ENCODE data around the gene BAIAP2.
"Not testable (repeated sequence)": the region's sequence is repeated elsewhere in the genome, so short reads cannot be mapped to it uniquely, and the experiment has no call there.

BAIAP2 gene

GRCh38 chr17:81010935-81011334 is 24.0 kb upstream of the BAIAP2 start:
- FAIRE-seq: no peak
- no peak for DNase-seq (ENCODE audit: insufficient read length, low spot score)
- TF ChIP-seq POLR2A (IDR thresholded peaks at IDR 0.05; ENCODE audit: low read depth, low read length): no peak

DNA sequence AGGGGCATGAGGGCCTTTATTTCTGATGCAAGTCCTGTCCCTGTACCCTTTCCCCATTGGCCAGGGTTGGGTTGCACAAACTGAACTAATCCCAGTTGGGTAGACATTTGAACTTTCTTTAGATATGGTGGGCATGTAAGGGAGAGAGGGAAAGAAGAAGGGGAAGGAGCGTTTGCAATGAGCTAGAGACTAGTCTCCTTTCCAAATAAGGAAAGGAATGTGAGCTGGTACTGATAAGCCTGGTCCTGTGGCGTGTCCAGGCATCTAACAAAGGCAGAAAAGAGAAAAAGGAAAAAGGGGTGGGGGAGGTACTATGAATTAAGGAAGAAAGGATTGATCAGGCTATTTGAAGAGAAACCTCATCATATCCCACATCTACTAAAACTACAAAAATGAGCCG is 23.0 kb upstream of the BAIAP2 start:
- no peak for TF ChIP-seq POLR2A (IDR thresholded peaks at IDR 0.05; ENCODE audit: low read depth, low read length)
- FAIRE-seq: no peak
- DNase-seq (ENCODE audit: insufficient read length, low spot score): no peak

DNA sequence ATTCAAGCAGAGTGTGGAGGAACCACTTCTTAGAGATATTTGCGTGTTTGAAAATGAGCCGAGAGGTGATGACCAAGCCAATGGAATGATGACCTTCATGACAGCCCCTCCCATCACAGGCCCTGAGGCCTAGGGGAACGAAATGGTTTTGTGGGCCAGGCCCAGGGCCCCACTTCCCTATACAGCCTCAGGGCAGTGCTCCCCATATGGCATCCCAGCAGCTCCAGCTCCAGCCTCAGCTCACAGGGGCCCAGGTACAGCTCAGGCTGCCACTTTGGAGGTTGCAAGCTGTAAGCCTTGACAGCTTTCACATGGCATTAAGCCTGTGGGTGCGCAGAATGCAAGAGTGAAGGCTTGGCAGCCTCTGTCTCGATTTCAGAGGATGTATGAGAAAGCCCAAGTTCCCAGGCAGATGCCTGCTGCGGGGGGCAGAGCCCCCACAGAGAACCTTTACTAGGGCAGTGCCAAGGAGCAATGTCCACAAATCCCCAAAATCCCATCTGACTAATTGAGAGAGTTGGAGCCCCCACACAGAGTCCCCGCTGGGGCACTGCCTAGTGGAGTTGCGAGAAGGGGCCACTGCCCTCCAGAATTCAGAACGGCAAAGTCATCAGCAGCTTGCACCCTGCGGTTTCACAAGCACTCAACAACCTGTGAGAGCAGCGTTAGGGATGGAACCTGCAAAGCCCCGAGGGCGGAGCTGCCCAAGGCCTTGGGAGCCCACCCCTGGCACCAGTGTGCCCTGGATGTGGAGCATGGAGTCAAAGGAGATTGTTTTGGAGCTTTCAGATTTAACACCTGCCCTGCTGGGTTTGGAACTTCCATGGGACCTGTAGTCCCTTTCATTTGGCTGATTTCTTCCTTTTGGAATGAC is 22.1 kb upstream of the BAIAP2 start:
- FAIRE-seq: no peak
- no peak for TF ChIP-seq POLR2A (IDR thresholded peaks at IDR 0.05; ENCODE audit: low read depth, low read length)
- no peak for DNase-seq (ENCODE audit: insufficient read length, low spot score)

GRCh38 chr17:81013642-81014041 is 21.3 kb upstream of the BAIAP2 start:
- no peak for FAIRE-seq
- no peak for TF ChIP-seq POLR2A (IDR thresholded peaks at IDR 0.05; ENCODE audit: low read depth, low read length)
- DNase-seq (ENCODE audit: insufficient read length, low spot score): no peak

DNA sequence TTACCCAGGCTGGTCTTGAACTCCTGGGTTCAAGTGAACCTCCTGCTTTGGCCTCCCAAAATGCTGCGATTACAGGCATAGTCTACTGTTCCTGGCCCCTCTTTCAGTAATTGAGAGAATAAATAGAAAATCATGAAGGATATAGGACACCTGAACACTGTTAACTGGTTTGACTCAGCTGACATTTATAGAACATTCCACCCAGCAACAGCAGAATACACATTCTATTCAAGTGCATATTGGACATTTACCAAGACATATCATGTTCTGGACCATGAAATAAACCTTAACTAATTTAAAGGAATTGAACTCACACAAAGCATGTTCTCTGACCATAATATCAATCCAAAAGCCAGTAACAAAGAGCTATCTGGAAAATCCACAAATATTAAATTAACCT is 19.8 kb upstream of the BAIAP2 start:
- FAIRE-seq (no peak), DNase-seq (ENCODE audit: insufficient read length, low spot score) (no peak)
- TF ChIP-seq POLR2A (IDR thresholded peaks at IDR 0.05; ENCODE audit: low read depth, low read length): no peak

- FAIRE-seq (no peak), DNase-seq (ENCODE audit: insufficient read length, low spot score) (no peak)
- no peak for TF ChIP-seq POLR2A (IDR thresholded peaks at IDR 0.05; ENCODE audit: low read depth, low read length)
These were observed 18.4 kb upstream of the BAIAP2 start for GRCh38 chr17:81016575-81016974.

DNA sequence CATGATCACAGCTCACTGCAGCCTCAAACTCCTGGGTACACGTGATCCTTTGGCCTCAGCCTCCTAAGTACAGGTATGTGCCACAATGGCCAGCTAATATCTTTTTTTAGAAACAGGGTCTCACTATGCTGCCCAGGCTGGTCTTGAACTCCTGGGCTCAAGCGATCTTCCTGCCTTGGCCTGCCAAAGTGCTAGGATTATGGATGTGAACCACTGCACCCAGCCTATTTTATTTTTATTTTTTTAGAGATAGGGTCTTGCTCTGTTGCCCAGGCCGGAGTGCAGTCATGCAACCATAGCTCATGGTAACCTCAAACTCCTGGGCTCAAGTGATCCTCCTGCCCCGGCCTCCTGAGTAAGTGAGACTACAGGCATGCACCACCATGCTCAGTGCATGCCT is 17.6 kb upstream of the BAIAP2 start:
- not testable (repeated sequence) for DNase-seq (ENCODE audit: insufficient read length, low spot score); FAIRE-seq

DNA sequence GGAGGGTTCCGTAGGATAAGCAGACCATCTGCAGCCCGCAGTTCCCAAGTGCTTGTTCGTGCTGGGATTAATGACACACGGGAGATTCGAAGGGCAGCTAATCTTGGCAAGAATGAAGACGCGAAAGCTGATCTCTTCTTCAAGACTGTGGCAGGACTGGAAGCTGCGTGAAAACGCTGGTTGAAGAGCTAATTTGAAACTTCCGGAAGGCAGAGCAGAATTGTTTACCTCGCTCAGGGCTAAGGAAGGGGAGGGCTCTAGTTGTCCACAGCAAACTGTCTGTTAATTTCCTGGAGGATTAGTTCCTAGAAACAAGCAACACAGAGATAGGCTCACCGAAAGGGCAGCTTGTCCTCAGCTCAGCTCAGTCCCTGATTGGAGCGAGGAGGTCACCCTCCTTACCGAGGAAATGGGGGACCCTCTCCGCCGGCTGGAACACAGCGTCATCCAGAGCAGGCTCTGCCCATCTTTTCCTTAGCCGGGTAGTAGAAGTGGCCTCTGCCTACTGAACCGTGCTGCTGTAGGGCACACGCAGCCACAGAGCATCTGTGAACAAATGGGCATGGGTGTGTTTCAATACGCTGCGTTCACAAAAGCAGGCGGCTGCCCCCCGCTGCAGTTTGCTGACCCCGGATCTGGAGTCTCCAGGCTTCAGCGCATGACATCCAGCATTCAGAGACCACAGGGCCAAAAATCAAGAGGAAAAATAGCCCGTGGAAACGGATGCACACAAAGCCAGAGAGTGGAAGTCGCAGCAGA is 16.7 kb upstream of the BAIAP2 start:
- FAIRE-seq (no peak), DNase-seq (ENCODE audit: insufficient read length, low spot score) (no peak)
- TF ChIP-seq POLR2A (IDR thresholded peaks at IDR 0.05; ENCODE audit: low read depth, low read length): no peak

GRCh38 chr17:81019563-81020442 is 15.1 kb upstream of the BAIAP2 start:
- no peak for TF ChIP-seq POLR2A (IDR thresholded peaks at IDR 0.05; ENCODE audit: low read depth, low read length)
- DNase-seq (ENCODE audit: insufficient read length, low spot score): no peak
- no peak for FAIRE-seq

DNA sequence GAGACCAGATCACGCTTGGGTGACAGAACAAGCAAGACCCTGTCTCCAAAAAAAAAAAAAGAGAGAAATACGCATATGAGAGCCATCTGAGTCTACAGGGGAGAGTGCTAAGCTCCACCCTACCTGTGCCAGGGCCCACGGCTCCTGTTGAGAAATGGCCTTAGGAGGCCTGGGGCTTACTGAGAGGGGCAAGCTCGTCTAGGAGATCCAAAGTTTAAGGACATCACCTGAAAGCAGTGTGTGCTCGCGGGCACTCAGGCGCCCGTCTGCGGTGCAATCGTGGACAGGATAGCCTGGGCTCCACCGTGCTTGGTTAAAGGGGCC is 14.5 kb upstream of the BAIAP2 start:
- no peak for FAIRE-seq
- TF ChIP-seq POLR2A (IDR thresholded peaks at IDR 0.05; ENCODE audit: low read depth, low read length): no peak
- DNase-seq (ENCODE audit: insufficient read length, low spot score): no peak

DNA sequence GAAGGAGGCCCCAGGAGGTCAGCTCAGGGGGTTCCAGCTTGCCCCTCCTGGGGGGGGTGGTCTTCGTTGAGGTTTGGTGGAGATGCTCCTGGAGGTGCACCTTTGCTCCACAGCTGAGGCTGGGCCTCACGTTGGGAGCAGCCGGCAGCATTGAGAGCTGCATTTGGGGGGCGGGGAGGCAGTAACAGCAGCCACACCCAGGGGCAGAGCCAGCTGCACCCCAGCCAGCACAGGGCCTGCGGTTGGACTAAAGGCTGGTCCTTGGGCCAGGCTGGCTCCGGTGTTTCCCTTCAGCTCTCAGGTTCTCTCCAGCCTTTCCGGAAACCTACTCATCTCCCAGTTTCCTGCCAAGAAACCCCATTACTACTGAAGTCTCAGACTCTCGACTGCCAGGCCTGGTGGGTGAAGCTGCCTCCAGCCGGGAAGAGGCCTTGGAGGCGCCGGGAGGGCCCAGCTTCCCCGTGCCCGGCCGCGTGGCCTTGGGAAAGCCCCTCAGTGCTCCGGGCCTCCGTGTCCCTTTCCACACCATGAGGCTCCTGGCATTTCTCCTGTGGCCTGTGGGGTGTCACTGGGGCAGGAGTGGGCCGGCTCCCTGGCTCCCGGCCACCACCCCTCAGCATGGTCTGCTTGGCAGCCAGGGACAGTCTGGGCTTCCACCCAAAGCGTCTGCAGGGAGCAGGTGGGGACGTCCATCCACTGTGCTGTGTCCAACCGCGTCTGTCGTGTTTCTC is 14.0 kb upstream of the BAIAP2 start:
- peak; percentile 11 for FAIRE-seq
- peak; percentile 96 for DNase-seq (ENCODE audit: insufficient read length, low spot score)
- peak; percentile 41 for TF ChIP-seq POLR2A (IDR thresholded peaks at IDR 0.05; ENCODE audit: low read depth, low read length)

DNA sequence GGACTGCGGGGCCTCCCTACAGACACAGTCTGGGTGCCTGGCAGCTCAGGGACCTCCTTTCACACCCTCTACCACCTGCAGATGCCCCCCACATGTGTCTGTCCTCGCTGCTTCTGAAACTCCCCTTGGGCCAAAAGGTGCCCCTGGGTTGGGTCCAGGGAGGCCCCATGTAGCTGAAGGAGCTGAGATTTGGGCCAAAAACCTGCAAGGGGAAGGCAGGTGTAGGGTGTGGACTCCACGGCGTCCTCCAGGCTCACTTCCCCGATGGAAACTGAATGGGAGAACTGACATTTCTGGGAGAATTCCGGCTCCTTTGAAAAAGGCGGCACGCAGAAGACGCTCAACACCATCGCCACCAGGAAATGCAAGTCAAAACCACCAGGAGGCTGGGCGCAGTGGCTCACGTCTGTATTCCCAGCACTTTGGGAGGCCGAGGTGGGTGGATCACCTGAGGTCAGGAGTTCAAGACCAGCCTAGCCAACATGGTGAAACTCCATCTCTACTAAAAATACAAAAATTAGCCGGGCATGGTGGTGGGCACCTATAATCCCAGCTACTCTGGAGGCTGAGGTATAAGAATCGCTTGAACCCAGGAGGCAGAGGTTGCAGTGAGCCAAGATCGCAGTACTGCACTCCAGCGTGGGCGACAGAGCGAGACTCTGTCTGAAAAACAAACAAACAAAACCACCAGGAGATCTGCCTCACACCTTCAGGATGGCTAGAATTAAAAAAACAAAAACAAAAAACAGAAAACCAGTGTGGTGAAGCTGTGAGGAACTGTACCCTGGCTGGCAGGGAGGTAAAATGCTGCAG is 13.2 kb upstream of the BAIAP2 start:
- no peak for DNase-seq (ENCODE audit: insufficient read length, low spot score)
- no peak for FAIRE-seq

DNA sequence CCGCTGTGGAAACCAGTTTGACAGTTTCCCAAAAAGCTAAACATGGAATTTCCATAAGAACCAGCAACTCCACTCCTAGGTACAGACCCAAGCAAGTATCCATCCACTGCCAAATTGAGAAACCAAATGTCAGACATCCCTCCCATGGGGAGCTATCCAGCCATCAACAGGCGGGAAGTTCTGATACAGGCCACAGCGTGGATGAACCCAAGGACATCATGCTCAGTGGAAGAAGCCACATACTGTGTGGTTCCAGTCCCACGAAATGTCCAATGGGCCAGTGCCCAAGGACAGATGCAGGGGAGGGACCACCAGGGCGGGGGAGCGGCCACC is 12.6 kb upstream of the BAIAP2 start:
- FAIRE-seq (no peak), DNase-seq (ENCODE audit: insufficient read length, low spot score) (no peak)
- TF ChIP-seq POLR2A (IDR thresholded peaks at IDR 0.05; ENCODE audit: low read depth, low read length): no peak

More for the DNA sequence above, 13.2 kb upstream of the BAIAP2 start:
- TF ChIP-seq POLR2A (IDR thresholded peaks at IDR 0.05; ENCODE audit: low read depth, low read length): no peak
